PFSK-1 (cell line): Measurements from ENCODE around the gene BNC2.

ENCODE experiments used
- POLR2AphosphoS5 ChIP-seq: IDR thresholded peaks from 2 replicates; pipeline ENCODE4 v1.6.1; 2012; ENCODE audit warnings: low read depth, mild to moderate bottlenecking, control low read depth, low read length, moderate library complexity
- REST ChIP-seq, 2 experiments: IDR thresholded peaks; 2 replicates each; pipeline versions ENCODE4 v1.6.1 to v1.8.0; 2011 to 2012; ENCODE audit warnings: low read depth in 2 of 2, low read length in 2 of 2, control low read depth in 1 of 2, inconsistent platforms in 1 of 2, mild to moderate bottlenecking in 1 of 2, moderate library complexity in 1 of 2; ENCODE audit not compliant: insufficient read depth in 1 of 2
- SIN3A ChIP-seq: IDR thresholded peaks from 2 replicates; pipeline ENCODE4 v1.6.1; 2012; ENCODE audit warnings: mild to moderate bottlenecking, low read length, moderate library complexity, borderline replicate concordance; ENCODE audit not compliant: insufficient read depth
- TAF1 ChIP-seq: IDR thresholded peaks from 2 replicates; pipeline ENCODE4 v1.6.1; 2012; ENCODE audit warnings: low read length, control low read depth, borderline replicate concordance; ENCODE audit not compliant: insufficient read depth

- TF ChIP-seq REST (IDR thresholded peaks at IDR 0.05; ENCODE audit: insufficient read depth in 1 of 2, low read depth in 2 of 2, low read length in 2 of 2): no peak
- TF ChIP-seq SIN3A: no peak
- TF ChIP-seq POLR2AphosphoS5: no peak
- no peak for TF ChIP-seq TAF1
Measured at GRCh38 chr9:16575986-16576245, 294.6 kb downstream of the BNC2 start.
